Prostate gland (tissue), 2 donors: ENCODE data around the gene SFSWAP. TPM values are rescaled to one million over a fixed set of nuclear protein-coding genes. Genes with fewer than 3 reads are reported as not detected.

Experiments used
- DNase-seq: peaks from one replicate; pipeline ENCODE4 v3.0.0-alpha.2; 2019; ENCODE audit warnings: low spot score
- H3K27ac ChIP-seq, 2 donors: fragments of 200-600 bp; sonication (generic); 2 replicates each; pipeline ENCODE4 v1.5.1; 2017 to 2019
- H3K27me3 ChIP-seq: fragments of 200-600 bp; sonication (generic); replicated peaks from 2 replicates; pipeline ENCODE4 v1.5.1; 2019; ENCODE audit not compliant: insufficient read depth
- H3K36me3 ChIP-seq, 2 donors: fragments of 200-600 bp; sonication (generic); 1 replicate in 1 of 2; 2 replicates in 1 of 2; pipeline versions ENCODE4 v1.5.1 to v1.8.1; 2017 to 2019
- H3K4me1 ChIP-seq: fragments of 200-600 bp; sonication (generic); replicated peaks from 2 replicates; pipeline ENCODE4 v1.5.1; 2019
- H3K4me3 ChIP-seq, 2 donors: fragments of 200-600 bp; sonication (generic); 2 replicates each; pipeline ENCODE4 v1.5.1; 2017 to 2019
- H3K9me3 ChIP-seq: fragments of 200-600 bp; sonication (generic); 2 replicates; pipeline ENCODE4 v1.5.1; 2017
- POLR2A ChIP-seq: fragments of 450-650 bp; IDR thresholded peaks from one replicate; pipeline ENCODE4 v1.6.1; 2016; ENCODE audit warnings: antibody characterized with exemption, mild to moderate bottlenecking
- POLR2AphosphoS5 ChIP-seq: sonication (generic); formaldehyde crosslinking; IDR thresholded peaks from one replicate; pipeline ENCODE4 v1.6.1; 2017; ENCODE audit warnings: antibody characterized with exemption
- WGBS: methylation state at CpG from one replicate; pipeline ENCODE4 v1.1.5; 2018; 5-methylcytosine and 5-hydroxymethylcytosine counted together
- intact Hi-C: fragments of 100-400 bp; cut with DNase I; formaldehyde crosslinking; loops from one replicate; pipeline ENCODE4 v1.14.2; 2022
- total RNA-seq, 2 donors: library from RNA; depleted of rRNA; stranded (reverse); fragments of >200 nt; gene quantifications; one replicate each; pipeline ENCODE4 v1.1.0, GENCODE V29; 2016
- TF ChIP-seq, protein P1 (sequence below), 4 experiments: fragments of 200-600 bp in 2 of 4; fragments of 450-650 bp in 2 of 4; sonication (generic) in 2 of 4; IDR thresholded peaks; 1 replicate in 3 of 4; 2 replicates in 1 of 4; pipeline ENCODE4 v1.5.1; 2016 to 2019; ENCODE audit warnings: antibody characterized with exemption in 4 of 4, mild to moderate bottlenecking in 2 of 4, moderate library complexity in 2 of 4

The SFSWAP gene
- total RNA-seq, 2 donors from 2014 or later = 24.5 to 53.9 TPM

DNA sequence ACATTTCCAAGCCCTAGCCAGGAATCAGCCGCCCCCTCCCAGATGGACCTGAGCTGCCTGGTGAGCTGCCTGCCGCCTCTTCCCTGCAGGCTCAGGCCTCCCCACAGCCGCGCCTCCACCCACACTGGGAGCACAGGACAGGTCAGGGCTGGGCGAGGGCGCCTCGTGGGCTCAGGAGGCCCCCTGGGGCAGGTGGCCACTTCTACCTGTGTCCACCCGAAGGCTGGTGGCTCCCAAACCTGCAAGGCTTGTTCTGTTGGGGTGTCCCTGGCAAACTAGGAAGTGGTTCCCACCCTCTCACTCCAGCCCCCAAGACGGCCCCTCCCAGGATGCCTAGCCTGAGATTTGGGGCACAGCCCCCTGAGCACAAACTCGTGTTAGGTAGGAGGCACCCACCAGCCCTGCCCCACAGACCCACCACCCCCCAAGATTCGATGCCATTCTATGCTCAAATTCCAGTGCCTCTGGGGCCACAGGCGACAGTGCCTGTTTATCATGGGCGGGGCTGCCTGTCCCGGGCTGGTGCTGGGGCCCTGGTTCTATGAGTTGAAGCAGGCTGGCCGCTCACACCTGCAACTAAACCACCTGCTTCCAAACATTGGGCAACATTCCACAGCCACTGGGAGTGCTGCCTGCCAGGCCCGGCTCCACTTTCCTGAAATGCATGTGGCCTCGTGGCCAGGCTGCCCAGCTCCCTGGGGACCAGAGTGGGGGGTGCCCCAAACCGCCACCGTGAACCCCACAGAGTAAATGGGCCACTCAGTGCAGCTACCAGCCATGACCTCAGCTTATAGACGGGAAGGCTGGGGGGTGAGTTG lies 124.1 kb downstream of the SFSWAP start:
- Histone ChIP-seq H3K36me3 (no peaks in the 10 kb centered on the region), H3K4me3 (no peak overlapping the region), H3K27me3 (peaks cover 14% of the 10 kb centered on the region), H3K4me1 (peaks cover 10% of the 10 kb centered on the region), H3K9me3 (no peaks in the 10 kb centered on the region), H3K27ac (no peak overlapping the region)
- no peak for DNase-seq
- TF ChIP-seq POLR2AphosphoS5 (no peak), POLR2A (no peak)
- TF ChIP-seq, protein P1, sequence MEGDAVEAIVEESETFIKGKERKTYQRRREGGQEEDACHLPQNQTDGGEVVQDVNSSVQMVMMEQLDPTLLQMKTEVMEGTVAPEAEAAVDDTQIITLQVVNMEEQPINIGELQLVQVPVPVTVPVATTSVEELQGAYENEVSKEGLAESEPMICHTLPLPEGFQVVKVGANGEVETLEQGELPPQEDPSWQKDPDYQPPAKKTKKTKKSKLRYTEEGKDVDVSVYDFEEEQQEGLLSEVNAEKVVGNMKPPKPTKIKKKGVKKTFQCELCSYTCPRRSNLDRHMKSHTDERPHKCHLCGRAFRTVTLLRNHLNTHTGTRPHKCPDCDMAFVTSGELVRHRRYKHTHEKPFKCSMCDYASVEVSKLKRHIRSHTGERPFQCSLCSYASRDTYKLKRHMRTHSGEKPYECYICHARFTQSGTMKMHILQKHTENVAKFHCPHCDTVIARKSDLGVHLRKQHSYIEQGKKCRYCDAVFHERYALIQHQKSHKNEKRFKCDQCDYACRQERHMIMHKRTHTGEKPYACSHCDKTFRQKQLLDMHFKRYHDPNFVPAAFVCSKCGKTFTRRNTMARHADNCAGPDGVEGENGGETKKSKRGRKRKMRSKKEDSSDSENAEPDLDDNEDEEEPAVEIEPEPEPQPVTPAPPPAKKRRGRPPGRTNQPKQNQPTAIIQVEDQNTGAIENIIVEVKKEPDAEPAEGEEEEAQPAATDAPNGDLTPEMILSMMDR (IDR thresholded peaks at IDR 0.05) = no peak
- intact Hi-C loops = loop anchor here (10.0 kb wide), 2 partner anchors 700 to 730 kb away; no protein-coding TSS in a partner anchor
- 61% methylated on average over 16 of the region's 20 CpGs for WGBS

DNA sequence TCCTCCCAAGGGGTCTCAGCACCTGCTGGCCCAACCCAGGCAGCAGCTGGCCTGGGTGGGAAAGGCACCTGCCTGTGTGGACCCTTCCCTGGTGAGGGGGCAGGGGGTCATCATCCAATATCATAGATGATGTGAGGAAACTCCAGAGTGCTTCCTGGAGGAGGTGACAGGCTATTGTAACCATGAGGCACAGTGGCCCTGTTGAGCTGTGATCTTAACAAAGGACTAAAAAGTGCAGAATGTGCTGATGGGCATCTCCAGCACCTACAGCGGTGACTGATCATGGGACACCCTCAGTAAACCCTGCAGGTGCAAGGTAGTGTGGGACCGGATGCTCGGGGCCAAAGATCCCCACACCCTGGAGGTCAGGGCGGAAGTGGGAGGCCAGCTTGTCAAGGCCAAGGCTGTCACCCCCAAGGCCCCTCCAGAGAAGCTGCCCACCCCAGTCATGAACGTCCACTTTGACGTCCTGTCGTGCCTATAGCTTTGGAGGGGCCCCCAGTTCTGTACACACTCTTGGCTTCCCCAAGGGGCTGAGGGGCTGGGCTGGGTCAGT lies 124.8 kb downstream of the SFSWAP start:
- DNase-seq = no peak
- H3K4me3 ChIP-seq = no peak overlapping the region
- H3K27ac ChIP-seq = no peak overlapping the region
- intact Hi-C loops = loop anchor here (10.0 kb wide), 2 partner anchors 701 to 731 kb away; no protein-coding TSS in a partner anchor
- no peaks in the 10 kb centered on the region for H3K36me3 ChIP-seq
- 81% methylated on average over 7 of the region's 7 CpGs for WGBS
- no peaks in the 10 kb centered on the region for H3K9me3 ChIP-seq
- TF ChIP-seq POLR2AphosphoS5 = no peak
- no peak for TF ChIP-seq POLR2A
- TF ChIP-seq, protein P1 (IDR thresholded peaks at IDR 0.05) = no peak
- H3K27me3 ChIP-seq = peaks cover 14% of the 10 kb centered on the region
- H3K4me1 ChIP-seq = peaks cover 6% of the 10 kb centered on the region

DNA sequence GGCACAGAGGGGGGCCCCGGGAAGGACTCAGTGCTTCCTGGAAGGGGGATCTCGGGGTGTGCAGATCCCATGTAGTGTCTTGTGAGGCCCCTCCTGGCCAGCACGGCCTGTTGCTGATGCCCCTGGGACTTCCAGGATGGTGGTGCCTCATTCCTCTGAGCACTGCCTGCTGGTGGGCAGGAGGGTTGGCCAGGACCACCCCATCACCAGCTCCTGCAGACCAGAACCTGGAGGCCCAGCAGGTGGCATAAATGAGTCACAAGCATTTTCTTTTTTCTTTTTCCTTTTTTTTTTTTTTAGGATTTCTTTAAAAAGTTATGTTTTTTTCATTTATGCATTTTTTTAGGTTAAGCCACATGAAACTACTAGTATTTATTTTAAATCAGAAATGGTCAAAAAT lies 125.3 kb downstream of the SFSWAP start:
- TF ChIP-seq POLR2AphosphoS5 (no peak), POLR2A (no peak)
- TF ChIP-seq, protein P1 (IDR thresholded peaks at IDR 0.05) = no peak
- DNase-seq = no peak
- no peak overlapping the region for H3K27ac ChIP-seq
- no peaks in the 10 kb centered on the region for H3K9me3 ChIP-seq
- peaks cover 1% of the 10 kb centered on the region for H3K4me1 ChIP-seq
- 61% methylated on average over 3 of the region's 3 CpGs for WGBS
- intact Hi-C loops = loop anchor here (10.0 kb wide), 2 partner anchors 701 to 731 kb away; no protein-coding TSS in a partner anchor
- H3K36me3 ChIP-seq = no peaks in the 10 kb centered on the region
- peaks cover 14% of the 10 kb centered on the region for H3K27me3 ChIP-seq
- no peak overlapping the region for H3K4me3 ChIP-seq

DNA sequence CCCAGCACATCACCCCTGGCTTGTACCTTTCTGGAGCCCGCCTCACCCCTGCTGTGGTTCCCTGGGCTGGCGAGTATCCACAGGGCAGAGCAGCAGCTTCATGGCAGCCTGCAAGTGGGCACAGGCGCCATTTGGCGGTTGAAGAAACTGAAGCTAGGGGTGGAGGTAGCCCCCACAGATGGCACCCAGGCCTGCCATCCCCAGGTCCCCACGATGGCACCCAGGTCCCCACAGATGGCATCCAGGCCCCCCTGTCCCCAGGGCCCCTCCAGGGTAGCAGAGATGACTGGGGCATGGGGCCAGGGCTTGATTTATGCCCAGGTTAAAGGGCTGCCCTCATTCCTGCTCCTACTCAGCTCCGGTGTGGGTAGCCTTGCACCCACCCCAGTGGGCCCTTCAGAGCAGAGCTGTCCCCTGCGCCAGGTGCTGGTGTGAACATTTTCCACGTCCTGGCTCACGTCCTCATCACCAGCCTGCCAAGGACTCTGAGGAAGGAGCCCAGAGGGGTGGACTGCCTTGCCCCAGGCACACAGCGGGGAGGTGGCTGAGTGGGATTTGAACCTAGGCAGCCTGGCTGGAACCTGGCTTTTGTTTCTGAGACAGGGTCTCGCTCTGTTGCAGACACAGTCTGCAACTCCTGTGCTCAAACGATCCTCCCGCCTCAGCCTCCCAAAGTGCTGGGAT lies 126.0 kb downstream of the SFSWAP start:
- Histone ChIP-seq H3K36me3 (no peaks in the 10 kb centered on the region), H3K27ac (no peak overlapping the region), H3K9me3 (no peaks in the 10 kb centered on the region), H3K27me3 (peaks cover 14% of the 10 kb centered on the region), H3K4me3 (no peak overlapping the region), H3K4me1 (no peaks in the 10 kb centered on the region)
- intact Hi-C loops = loop anchor here (10.0 kb wide), 2 partner anchors 702 to 732 kb away; no protein-coding TSS in a partner anchor
- TF ChIP-seq POLR2AphosphoS5 (no peak), POLR2A (no peak)
- TF ChIP-seq, protein P1 (IDR thresholded peaks at IDR 0.05) = no peak
- no peak for DNase-seq
- 81% methylated on average over 13 of the region's 13 CpGs for WGBS
